Upper lobe of left lung (tissue), 4 donors: Measurements from ENCODE around the gene CSGALNACT2.

ENCODE experiments used
- CTCF ChIP-seq, 6 experiments: fragments of 450-650 bp in 4 of 6; fragments of 200-600 bp in 2 of 6; sonication (generic) in 2 of 6; IDR thresholded peaks; one replicate each; pipeline ENCODE4 v1.5.1; 2016 to 2019; ENCODE audit warnings: antibody characterized with exemption in 6 of 6
- EP300 ChIP-seq, 4 donors: sonication (generic); formaldehyde crosslinking; IDR thresholded peaks; one replicate each; pipeline ENCODE4 v1.5.1; 2017; ENCODE audit warnings: antibody characterized with exemption in 4 of 4, control low read depth in 2 of 4
- POLR2A ChIP-seq, 4 donors: fragments of 450-650 bp; IDR thresholded peaks; one replicate each; pipeline ENCODE4 v1.5.1; 2016 to 2017; ENCODE audit warnings: antibody characterized with exemption in 4 of 4, mild to moderate bottlenecking in 2 of 4
- POLR2AphosphoS5 ChIP-seq, 2 donors: sonication (generic); formaldehyde crosslinking; IDR thresholded peaks; one replicate each; pipeline ENCODE4 v1.5.1; 2017; ENCODE audit warnings: antibody characterized with exemption in 2 of 2

GRCh38 chr10:43119416-43120115, 18.7 kb upstream of the CSGALNACT2 start:
- TF ChIP-seq CTCF (IDR thresholded peaks at IDR 0.05) = no peak
- TF ChIP-seq POLR2A (IDR thresholded peaks at IDR 0.05) = no peak
- no peak for TF ChIP-seq POLR2AphosphoS5 (IDR thresholded peaks at IDR 0.05)
- TF ChIP-seq EP300 (IDR thresholded peaks at IDR 0.05) = no peak
